HepG2 (cell line): Measurements from ENCODE around the gene CLDN5. TPM values are rescaled to one million over a fixed set of nuclear protein-coding genes. Genes with fewer than 3 reads are reported as not detected.
A peak's percentile ranks its signal among the peaks of the same experiment; 100 is the strongest.

Experiments used
- DMAP1 ChIP-seq: IDR thresholded peaks from 2 replicates; pipeline ENCODE4 v1.6.1; 2016
- FOXK1 ChIP-seq: sonication (generic); formaldehyde crosslinking; IDR thresholded peaks from 2 replicates; pipeline ENCODE4 v1.4.0; 2020; ENCODE audit warnings: low read depth, missing genetic modification reagents, borderline replicate concordance
- HMG20A ChIP-seq: IDR thresholded peaks from 2 replicates; pipeline ENCODE4 v1.6.1; 2016; ENCODE audit warnings: borderline replicate concordance
- JDP2 ChIP-seq: sonication (generic); formaldehyde crosslinking; IDR thresholded peaks from 2 replicates; pipeline ENCODE4 v1.8.1; 2022; ENCODE audit warnings: missing genetic modification reagents, borderline replicate concordance
- KLF13 ChIP-seq: sonication (generic); formaldehyde crosslinking; IDR thresholded peaks from 2 replicates; pipeline ENCODE4 v1.4.0; 2020; ENCODE audit warnings: mild to moderate bottlenecking, missing genetic modification reagents
- KLF15 ChIP-seq: sonication (generic); formaldehyde crosslinking; IDR thresholded peaks from 2 replicates; pipeline ENCODE4 v1.8.1; 2023; ENCODE audit warnings: borderline replicate concordance, mild to moderate bottlenecking, inconsistent platforms, missing genetic modification reagents, mixed read lengths
- NFYC ChIP-seq: IDR thresholded peaks from 2 replicates; pipeline ENCODE4 v1.6.1; 2016; ENCODE audit warnings: missing genetic modification reagents, missing compliant biosample characterization
- POGZ ChIP-seq: sonication (generic); formaldehyde crosslinking; IDR thresholded peaks from 2 replicates; pipeline ENCODE4 v1.4.0; 2020; ENCODE audit warnings: mild to moderate bottlenecking, missing genetic modification reagents
- REPIN1 ChIP-seq: sonication (generic); formaldehyde crosslinking; IDR thresholded peaks from 2 replicates; pipeline ENCODE4 v1.8.0; 2022; ENCODE audit warnings: missing genetic modification reagents, low read depth, mild to moderate bottlenecking, borderline replicate concordance
- RFXANK ChIP-seq: IDR thresholded peaks from 2 replicates; pipeline ENCODE4 v1.6.1; 2016
- ZNF451 ChIP-seq: sonication (generic); formaldehyde crosslinking; IDR thresholded peaks from 2 replicates; pipeline ENCODE4 v1.5.0; 2020; ENCODE audit warnings: mild to moderate bottlenecking, missing genetic modification reagents
- ZNF543 ChIP-seq: sonication (generic); formaldehyde crosslinking; IDR thresholded peaks from 2 replicates; pipeline ENCODE4 v1.4.0; 2020; ENCODE audit warnings: mild to moderate bottlenecking, missing genetic modification reagents
- ZNF567 ChIP-seq: sonication (generic); formaldehyde crosslinking; IDR thresholded peaks from 2 replicates; pipeline ENCODE4 v1.8.1; 2023; ENCODE audit warnings: mild to moderate bottlenecking, missing genetic modification reagents, borderline replicate concordance
- ZNF883 ChIP-seq: sonication (generic); formaldehyde crosslinking; IDR thresholded peaks from 2 replicates; pipeline ENCODE4 v1.5.1; 2020; ENCODE audit warnings: mild to moderate bottlenecking, missing genetic modification reagents; ENCODE audit errors: not compliant biosample characterization
- ZZZ3 ChIP-seq: sonication (generic); formaldehyde crosslinking; IDR thresholded peaks from 2 replicates; pipeline ENCODE4 v1.4.0; 2020; ENCODE audit warnings: missing genetic modification reagents, mild to moderate bottlenecking, borderline replicate concordance
- polyA plus RNA-seq, 8 experiments: library from polyadenylated mRNA; depleted of rRNA in 3 of 8; stranded (reverse) in 7 of 8; unstranded in 1 of 8; fragments of >200 nt; fragmentation: Illumina TruSeq in 4 of 8; extraction: Trizol in 4 of 8; gene quantifications; 2 replicates each; pipeline versions ENCODE4 v1.2.1 to v1.2.3, GENCODE V29; 2011 to 2016; ENCODE audit warnings: low read depth in 4 of 8, missing spikeins in 1 of 8, mixed read lengths in 1 of 8; ENCODE audit not compliant: insufficient read depth in 1 of 8
- total RNA-seq, 5 experiments: library from RNA; depleted of rRNA; stranded (reverse); fragments of >200 nt; fragmentation: Illumina TruSeq; extraction: Trizol; gene quantifications; 2 replicates each; pipeline ENCODE4 v1.2.3, GENCODE V29; 2016; ENCODE audit warnings: low read depth in 1 of 5
- TF ChIP-seq, protein P1 (sequence below): sonication (generic); formaldehyde crosslinking; IDR thresholded peaks from 2 replicates; pipeline ENCODE4 v1.5.1; 2020; ENCODE audit warnings: mild to moderate bottlenecking, missing genetic modification reagents, borderline replicate concordance
- TF ChIP-seq, protein P2 (sequence below): sonication (generic); formaldehyde crosslinking; IDR thresholded peaks from 2 replicates; pipeline ENCODE4 v1.5.1; 2020; ENCODE audit warnings: missing genetic modification reagents, mild to moderate bottlenecking, borderline replicate concordance
- TF ChIP-seq, protein P3 (sequence below): sonication (generic); formaldehyde crosslinking; IDR thresholded peaks from 2 replicates; pipeline ENCODE4 v1.4.0; 2020; ENCODE audit warnings: missing genetic modification reagents, mild to moderate bottlenecking, borderline replicate concordance

Gene CLDN5
- total and polyA plus RNA-seq, 2 of the 13 experiments (the other 11 are each of a cell fraction or from before 2014, with no cell fraction given): not detected

DNA sequence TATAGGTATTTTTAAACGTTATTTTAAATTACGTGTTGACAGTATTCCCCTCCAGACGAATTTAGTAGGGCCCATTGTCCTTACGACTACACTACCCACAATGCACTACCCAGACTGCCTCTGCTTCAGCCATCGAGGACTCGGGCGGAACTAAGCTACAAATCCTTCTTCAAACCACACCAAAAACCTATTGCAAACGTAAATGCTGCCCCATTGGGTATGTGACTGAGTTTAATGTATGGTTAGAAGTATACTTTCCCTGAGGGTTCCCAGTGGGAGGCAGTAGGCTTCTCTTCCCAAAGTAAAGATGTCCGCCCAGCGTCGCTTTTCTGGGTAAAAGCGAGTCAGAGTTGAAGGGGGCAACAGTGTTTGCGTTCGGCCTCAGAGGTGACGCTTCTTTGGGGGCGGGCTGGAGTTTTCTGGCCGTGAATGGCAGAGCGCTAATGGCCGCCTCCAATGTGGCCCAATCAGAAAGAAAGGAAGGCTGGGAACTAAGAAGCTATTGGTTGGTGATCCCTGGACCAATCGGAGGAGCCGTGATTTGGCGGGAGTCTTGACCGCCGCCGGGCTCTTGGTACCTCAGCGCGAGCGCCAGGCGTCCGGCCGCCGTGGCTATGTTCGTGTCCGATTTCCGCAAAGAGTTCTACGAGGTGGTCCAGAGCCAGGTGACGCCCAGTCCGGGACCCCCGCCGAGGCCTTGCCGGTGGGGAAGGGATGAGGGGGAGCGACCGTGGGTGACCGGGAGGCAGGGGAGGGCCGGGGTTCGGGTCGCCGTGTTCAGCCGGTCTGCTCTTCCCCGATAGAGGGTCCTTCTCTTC, 44.6 kb downstream of the CLDN5 start, which contains the start of gene CDC45 (continued):
- TF ChIP-seq JDP2: no peak
- TF ChIP-seq, protein P1, sequence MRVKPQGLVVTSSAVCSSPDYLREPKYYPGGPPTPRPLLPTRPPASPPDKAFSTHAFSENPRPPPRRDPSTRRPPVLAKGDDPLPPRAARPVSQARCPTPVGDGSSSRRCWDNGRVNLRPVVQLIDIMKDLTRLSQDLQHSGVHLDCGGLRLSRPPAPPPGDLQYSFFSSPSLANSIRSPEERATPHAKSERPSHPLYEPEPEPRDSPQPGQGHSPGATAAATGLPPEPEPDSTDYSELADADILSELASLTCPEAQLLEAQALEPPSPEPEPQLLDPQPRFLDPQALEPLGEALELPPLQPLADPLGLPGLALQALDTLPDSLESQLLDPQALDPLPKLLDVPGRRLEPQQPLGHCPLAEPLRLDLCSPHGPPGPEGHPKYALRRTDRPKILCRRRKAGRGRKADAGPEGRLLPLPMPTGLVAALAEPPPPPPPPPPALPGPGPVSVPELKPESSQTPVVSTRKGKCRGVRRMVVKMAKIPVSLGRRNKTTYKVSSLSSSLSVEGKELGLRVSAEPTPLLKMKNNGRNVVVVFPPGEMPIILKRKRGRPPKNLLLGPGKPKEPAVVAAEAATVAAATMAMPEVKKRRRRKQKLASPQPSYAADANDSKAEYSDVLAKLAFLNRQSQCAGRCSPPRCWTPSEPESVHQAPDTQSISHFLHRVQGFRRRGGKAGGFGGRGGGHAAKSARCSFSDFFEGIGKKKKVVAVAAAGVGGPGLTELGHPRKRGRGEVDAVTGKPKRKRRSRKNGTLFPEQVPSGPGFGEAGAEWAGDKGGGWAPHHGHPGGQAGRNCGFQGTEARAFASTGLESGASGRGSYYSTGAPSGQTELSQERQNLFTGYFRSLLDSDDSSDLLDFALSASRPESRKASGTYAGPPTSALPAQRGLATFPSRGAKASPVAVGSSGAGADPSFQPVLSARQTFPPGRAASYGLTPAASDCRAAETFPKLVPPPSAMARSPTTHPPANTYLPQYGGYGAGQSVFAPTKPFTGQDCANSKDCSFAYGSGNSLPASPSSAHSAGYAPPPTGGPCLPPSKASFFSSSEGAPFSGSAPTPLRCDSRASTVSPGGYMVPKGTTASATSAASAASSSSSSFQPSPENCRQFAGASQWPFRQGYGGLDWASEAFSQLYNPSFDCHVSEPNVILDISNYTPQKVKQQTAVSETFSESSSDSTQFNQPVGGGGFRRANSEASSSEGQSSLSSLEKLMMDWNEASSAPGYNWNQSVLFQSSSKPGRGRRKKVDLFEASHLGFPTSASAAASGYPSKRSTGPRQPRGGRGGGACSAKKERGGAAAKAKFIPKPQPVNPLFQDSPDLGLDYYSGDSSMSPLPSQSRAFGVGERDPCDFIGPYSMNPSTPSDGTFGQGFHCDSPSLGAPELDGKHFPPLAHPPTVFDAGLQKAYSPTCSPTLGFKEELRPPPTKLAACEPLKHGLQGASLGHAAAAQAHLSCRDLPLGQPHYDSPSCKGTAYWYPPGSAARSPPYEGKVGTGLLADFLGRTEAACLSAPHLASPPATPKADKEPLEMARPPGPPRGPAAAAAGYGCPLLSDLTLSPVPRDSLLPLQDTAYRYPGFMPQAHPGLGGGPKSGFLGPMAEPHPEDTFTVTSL (CRISPR knock-in tag): 0 out of 2 replicates have a peak, but pooled peaks have one; percentile 15
- TF ChIP-seq HMG20A (CRISPR knock-in tag): no peak
- TF ChIP-seq KLF13 (CRISPR knock-in tag): 0 out of 2 replicates have a peak, but pooled peaks have one; percentile 48
- no peak for TF ChIP-seq KLF15 (CRISPR knock-in tag)
- peak; percentile 65; the same call in 1 of the 2 replicates for TF ChIP-seq FOXK1
- no peak for TF ChIP-seq RFXANK
- peak; percentile 88 for TF ChIP-seq NFYC (CRISPR knock-in tag)
- TF ChIP-seq ZNF451: no peak
- TF ChIP-seq ZNF543 (CRISPR knock-in tag): no peak; the same call in 1 of the 2 replicates
- TF ChIP-seq POGZ (CRISPR knock-in tag): no peak
- TF ChIP-seq, protein P2, sequence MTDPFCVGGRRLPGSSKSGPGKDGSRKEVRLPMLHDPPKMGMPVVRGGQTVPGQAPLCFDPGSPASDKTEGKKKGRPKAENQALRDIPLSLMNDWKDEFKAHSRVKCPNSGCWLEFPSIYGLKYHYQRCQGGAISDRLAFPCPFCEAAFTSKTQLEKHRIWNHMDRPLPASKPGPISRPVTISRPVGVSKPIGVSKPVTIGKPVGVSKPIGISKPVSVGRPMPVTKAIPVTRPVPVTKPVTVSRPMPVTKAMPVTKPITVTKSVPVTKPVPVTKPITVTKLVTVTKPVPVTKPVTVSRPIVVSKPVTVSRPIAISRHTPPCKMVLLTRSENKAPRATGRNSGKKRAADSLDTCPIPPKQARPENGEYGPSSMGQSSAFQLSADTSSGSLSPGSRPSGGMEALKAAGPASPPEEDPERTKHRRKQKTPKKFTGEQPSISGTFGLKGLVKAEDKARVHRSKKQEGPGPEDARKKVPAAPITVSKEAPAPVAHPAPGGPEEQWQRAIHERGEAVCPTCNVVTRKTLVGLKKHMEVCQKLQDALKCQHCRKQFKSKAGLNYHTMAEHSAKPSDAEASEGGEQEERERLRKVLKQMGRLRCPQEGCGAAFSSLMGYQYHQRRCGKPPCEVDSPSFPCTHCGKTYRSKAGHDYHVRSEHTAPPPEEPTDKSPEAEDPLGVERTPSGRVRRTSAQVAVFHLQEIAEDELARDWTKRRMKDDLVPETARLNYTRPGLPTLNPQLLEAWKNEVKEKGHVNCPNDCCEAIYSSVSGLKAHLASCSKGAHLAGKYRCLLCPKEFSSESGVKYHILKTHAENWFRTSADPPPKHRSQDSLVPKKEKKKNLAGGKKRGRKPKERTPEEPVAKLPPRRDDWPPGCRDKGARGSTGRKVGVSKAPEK: no peak
- no peak for TF ChIP-seq ZNF883 (CRISPR knock-in tag)
- no peak for TF ChIP-seq ZNF567 (CRISPR knock-in tag)
- no peak for TF ChIP-seq REPIN1 (CRISPR knock-in tag)
- TF ChIP-seq ZZZ3: peak; percentile 63; the same call in 1 of the 2 replicates
- TF ChIP-seq DMAP1 (CRISPR knock-in tag): peak; percentile 52; the same call in 1 of the 2 replicates
- TF ChIP-seq, protein P3, sequence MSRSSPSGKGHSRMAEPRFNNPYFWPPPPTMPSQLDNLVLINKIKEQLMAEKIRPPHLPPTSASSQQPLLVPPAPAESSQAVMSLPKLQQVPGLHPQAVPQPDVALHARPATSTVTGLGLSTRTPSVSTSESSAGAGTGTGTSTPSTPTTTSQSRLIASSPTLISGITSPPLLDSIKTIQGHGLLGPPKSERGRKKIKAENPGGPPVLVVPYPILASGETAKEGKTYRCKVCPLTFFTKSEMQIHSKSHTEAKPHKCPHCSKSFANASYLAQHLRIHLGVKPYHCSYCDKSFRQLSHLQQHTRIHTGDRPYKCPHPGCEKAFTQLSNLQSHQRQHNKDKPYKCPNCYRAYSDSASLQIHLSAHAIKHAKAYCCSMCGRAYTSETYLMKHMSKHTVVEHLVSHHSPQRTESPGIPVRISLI (CRISPR knock-in tag): no peak
